ENCODE data around the gene EIF2B1.
A peak's percentile ranks its signal among the peaks of the same experiment; 100 is the strongest.

Gene EIF2B1

DNA sequence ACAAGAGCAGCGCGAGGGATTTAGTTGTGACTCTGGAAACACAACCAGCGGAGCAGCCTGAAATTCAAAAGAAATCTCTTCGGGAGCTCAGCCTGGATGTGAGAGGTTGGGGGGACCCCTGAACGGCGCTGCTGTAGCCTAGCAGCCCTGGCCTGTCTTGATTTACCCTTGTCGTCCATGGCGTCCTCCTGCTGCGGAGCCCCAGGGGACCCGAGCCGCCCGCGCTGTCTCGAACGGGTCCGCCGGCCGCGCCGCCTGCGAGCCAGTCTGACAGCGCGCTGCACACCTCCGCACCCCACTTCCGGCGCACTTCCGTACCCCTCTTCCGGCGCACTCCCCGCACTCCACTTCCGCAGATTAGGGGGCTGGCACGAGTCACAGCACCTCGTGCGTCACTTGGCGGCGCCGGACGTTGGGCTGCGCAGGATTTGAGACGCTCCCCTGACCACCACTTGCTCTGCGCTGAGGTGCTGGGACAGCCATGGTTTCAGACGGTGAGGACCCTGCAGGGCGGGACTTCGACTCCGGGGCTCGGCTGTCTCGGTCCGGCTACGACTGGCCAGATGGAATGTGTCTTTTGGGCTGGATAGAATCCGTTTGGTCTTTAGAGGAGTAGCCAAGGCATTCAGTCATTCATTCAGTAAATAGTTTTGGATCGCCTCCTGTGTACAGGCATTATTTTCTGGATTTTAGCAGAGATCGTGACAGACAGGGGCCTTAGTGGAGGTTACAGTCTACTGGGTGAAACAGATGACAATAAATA lies at the start of gene EIF2B1, which contains the start of gene GTF2H3:
EIF2B1 (minus strand) TSS at position 308 of the 763 bp plus-strand sequence; CDS start at position 179, 129 bp downstream.
GTF2H3 (plus strand) TSS at position 451 of the 763 bp plus-strand sequence; CDS start at position 482, 31 bp downstream.
- DNase-seq = peak; percentile 92

GRCh38 chr12:123681605-123682004 lies 48.1 kb upstream of the EIF2B1 start:
- DNase-seq = no peak

DNA sequence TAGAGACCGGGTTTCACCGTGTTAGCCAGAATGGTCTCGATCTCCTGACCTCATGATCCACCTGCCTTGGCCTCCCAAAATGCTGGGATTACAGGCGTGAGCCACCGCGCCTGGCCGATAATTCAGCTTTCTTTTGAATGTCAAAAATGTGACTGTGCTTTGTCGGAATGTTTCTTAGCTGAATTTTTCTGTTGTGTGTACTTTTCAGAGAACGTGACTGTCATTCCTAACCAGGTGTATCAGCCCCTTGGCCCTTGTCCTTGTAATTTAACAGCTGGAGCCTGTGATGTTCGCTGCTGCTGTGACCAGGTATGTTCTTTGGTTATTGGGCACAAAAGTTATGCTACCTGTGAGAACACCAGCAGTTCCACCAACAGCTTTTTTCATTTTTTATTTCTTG lies 45.5 kb upstream of the EIF2B1 start:
- DNase-seq = no peak

DNA sequence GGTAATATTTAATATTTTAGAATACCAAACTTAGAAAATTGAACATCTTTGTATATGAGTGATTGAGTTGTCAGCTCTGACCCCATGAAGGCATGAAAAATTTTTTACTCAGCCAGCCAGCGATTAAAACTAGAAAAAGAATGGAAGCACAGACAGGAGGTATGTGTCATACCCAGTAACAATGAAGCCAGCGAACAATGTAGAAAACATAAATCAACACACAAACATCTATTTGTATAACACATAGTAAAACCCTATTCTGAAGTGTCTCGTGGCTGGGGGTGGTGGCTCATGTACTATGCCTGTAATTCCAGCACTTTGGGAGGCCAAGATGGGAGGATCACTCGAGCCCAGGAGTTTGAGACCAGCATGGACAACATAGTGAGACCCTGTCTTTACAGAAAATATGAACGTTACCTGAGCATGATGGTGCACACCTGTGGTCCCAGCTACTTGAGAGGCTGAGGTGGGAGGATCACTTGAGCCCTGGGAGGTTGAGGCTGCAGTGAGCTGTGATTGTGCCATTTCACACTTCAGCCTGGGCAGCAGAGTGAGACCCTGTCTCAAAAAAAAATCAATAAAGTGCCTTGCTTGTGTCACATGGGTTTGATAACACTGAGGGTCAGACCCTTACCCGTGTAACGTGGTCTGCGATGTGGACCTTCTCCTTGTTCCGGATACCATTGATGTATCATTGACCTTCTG lies 43.3 kb upstream of the EIF2B1 start:
- DNase-seq = no peak

- DNase-seq = no peak
Observed at GRCh38 chr12:123675436-123675835, 42.0 kb upstream of the EIF2B1 start.

GRCh38 chr12:123671876-123672275 lies 38.4 kb upstream of the EIF2B1 start:
- DNase-seq = no peak

GRCh38 chr12:123670882-123671728 lies 37.6 kb upstream of the EIF2B1 start, which contains the start of gene TCTN2:
TCTN2 (plus strand) TSS chr12:123671113; CDS start chr12:123671241, 128 bp downstream.
- peak; percentile 70 for DNase-seq

GRCh38 chr12:123667771-123668170 lies 34.3 kb upstream of the EIF2B1 start:
- no peak for DNase-seq

- DNase-seq = no peak
Observed at GRCh38 chr12:123659996-123660727, 26.7 kb upstream of the EIF2B1 start.

DNA sequence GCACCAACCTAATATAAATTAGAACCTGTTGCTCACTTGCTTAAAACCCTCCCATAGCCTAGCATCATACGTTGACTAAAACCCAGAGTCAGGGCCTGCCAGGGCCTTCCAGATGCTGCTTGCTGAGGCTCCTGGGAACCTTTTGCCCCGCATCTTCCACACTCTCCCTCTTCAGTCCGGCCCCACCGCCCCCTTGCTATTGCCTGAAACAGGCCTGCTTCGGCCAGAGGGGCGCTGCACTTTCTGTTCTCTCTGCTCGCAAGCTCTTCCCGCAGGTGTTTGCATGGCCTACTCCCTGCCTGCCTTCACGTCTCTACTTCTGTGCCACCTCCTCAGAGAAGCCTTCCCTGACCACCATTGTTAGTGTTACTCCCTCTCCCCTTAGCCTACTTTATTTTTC lies 23.7 kb upstream of the EIF2B1 start:
- no peak for DNase-seq

DNA sequence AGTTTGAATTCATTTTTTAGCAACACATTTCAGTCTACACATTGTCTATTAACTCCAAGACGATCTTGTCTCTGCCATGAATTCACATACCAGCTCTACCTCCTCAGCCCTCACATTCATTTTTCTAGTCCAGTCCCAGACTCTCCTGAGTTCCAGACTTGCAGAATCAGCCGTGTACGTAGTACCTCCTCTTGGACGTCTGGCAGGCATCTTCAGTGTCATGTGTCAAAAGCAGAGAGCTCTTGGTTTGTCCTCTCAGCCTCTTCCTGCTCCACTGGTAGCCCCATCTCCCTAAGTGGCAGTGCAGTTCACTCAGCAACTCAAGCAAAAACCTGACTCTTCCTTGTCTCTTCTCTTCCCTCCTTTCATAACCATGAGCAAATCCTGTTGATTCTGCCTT lies 22.9 kb upstream of the EIF2B1 start:
- no peak for DNase-seq

DNA sequence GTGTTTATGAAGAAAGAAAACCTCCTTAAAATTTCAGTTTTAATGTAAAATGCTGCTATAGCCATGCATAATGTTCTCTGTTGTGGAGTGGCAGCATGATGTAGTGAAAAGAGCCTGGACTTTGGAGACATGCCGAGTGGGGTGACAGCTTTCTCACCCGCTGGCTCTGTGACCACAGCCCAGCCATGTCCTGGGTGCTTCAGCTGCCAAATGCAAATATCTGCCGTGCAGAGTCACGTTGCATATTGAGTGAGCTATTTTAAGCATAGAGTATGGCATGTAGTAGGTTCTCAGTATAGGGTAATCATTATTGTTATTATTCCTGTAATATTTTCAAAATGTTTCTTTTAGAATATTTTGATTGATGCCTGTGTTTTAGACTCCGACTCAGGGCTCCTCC lies 21.9 kb upstream of the EIF2B1 start:
- DNase-seq = no peak

GRCh38 chr12:123654129-123654701 lies 20.7 kb upstream of the EIF2B1 start:
- DNase-seq = no peak

GRCh38 chr12:123648401-123648800 lies 14.9 kb upstream of the EIF2B1 start:
- DNase-seq = no peak

GRCh38 chr12:123645878-123646277 lies 12.4 kb upstream of the EIF2B1 start:
- DNase-seq = no peak

DNA sequence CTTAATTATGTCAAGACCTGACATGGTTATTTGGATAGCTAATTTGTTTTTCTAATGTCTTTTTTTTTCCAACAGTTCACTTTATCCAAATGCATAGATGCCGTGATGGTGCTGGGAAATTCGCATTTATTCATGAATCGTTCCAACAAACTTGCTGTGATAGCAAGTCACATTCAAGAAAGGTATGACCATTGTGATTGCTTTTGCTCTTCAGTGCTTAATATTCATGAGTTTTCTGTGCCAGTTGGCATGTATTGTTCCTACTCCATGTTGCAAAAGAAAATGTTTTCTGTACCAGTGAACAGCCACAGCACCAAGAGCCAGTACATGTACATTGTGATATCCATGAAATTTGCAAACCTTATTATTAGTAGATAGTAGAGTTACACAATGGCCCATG lies 11.9 kb upstream of the EIF2B1 start:
- no peak for DNase-seq

- no peak for DNase-seq
Observed at GRCh38 chr12:123643911-123644310, 10.4 kb upstream of the EIF2B1 start.

- DNase-seq = no peak
Observed at GRCh38 chr12:123634142-123634561, 666 bp upstream of the EIF2B1 start.

GRCh38 chr12:123621619-123622530 lies 11.6 kb downstream of the EIF2B1 start:
- DNase-seq = no peak

GRCh38 chr12:123621101-123621500 lies 12.4 kb downstream of the EIF2B1 start:
- DNase-seq = no peak

DNA sequence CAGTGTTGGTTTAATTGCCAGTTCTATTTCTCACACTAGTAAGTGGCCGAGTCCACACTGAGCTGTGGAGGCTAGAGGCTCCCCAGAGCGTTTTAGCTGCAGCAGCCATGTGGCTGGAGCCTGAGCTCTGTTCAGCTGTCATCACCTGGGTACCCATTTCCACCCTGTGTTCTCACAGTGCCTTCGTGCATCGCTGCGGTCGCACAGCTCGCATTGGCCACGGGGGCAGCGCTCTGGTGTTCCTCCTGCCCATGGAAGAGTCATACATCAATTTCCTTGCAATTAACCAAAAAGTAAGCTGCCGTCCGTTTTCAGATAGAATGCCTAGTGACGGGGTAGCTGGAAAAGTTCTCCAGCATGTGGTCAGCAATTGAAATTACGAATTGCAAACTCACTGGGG lies 15.9 kb downstream of the EIF2B1 start:
- DNase-seq = no peak
